ENCODE measurements around the gene AGPAT4. TPM values are rescaled to one million over a fixed set of nuclear protein-coding genes. Genes with fewer than 3 reads are reported as not detected.

Gene AGPAT4
- total RNA-seq, 1 experiment from 2014 or later, result 0.07 TPM

DNA sequence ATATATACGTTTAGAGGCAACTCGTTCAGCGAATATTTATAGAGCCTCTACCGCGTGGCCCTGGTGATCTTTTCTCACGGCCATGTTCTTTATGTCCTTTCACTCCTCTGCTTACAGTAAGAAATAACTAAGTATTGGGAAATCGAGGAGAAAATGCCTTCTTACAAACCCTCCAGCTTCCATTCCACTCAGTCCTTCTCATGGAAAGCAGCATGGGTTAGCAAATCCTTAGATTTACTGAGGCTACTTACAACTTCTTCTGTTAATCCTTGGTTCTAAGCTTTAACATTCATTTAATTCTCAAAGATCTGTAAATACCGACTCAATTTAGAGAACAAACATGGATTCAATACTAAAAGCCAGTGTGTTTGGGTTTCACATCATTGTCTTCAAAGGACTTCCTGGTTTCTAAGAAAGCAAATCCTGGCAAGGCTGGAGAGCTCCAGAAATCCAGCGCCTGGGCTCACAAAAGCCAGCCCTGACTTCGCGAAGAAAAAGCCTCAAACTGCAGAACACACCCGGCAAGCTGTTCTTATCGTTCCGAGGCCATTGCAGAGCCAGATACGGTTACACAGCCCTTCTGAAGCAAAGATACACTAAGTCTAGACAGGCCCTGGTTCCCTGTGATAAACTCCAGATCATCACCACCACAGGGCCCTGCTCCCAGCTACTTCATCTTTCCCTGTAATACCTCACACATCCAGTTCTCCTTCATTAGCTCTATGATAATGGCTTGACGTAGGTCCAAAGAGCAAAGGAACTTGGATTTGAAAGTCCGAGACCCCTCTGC lies 19.2 kb downstream of the AGPAT4 start:
- no peaks in the 10 kb centered on the region for H3K36me3 ChIP-seq (ENCODE audit: low read depth)
- no peak overlapping the region for H3K4me2 ChIP-seq
- no TSS peak for BruUV-seq (replicated peaks)
- H3K27me3 ChIP-seq (ENCODE audit: insufficient read depth, low read depth), result peaks cover 41% of the 10 kb centered on the region
- no peaks in the 10 kb centered on the region for H3K4me1 ChIP-seq (replicated peaks; ENCODE audit: insufficient read depth)
- TF ChIP-seq EZH2 (IDR thresholded peaks at IDR 0.05; ENCODE audit: low read depth), result no peak
- TF ChIP-seq, protein P1, sequence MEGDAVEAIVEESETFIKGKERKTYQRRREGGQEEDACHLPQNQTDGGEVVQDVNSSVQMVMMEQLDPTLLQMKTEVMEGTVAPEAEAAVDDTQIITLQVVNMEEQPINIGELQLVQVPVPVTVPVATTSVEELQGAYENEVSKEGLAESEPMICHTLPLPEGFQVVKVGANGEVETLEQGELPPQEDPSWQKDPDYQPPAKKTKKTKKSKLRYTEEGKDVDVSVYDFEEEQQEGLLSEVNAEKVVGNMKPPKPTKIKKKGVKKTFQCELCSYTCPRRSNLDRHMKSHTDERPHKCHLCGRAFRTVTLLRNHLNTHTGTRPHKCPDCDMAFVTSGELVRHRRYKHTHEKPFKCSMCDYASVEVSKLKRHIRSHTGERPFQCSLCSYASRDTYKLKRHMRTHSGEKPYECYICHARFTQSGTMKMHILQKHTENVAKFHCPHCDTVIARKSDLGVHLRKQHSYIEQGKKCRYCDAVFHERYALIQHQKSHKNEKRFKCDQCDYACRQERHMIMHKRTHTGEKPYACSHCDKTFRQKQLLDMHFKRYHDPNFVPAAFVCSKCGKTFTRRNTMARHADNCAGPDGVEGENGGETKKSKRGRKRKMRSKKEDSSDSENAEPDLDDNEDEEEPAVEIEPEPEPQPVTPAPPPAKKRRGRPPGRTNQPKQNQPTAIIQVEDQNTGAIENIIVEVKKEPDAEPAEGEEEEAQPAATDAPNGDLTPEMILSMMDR (conservative IDR thresholded peaks at IDR 0.05), result no peak
- no peak overlapping the region for H3K4me3 ChIP-seq
- H3K9me3 ChIP-seq (ENCODE audit: insufficient read depth, low read depth), result no peaks in the 10 kb centered on the region
- H4K20me1 ChIP-seq (ENCODE audit: insufficient read depth), result no peaks in the 10 kb centered on the region
- H2AFZ ChIP-seq, result no peak overlapping the region
- intact Hi-C loops (cut with micrococcal nuclease; ENCODE audit: unreplicated experiment), result no loop called here
- no peaks in the 10 kb centered on the region for H3F3A ChIP-seq (ENCODE audit: insufficient read depth, low read depth)
- no peak overlapping the region for H3K27ac ChIP-seq
- ChIA-PET POLR2A (ENCODE audit: unreplicated experiment) (no interaction called here), CTCF (no interaction called here)
- no peaks in the 10 kb centered on the region for H3K79me2 ChIP-seq (ENCODE audit: low read depth)
- no peaks in the 10 kb centered on the region for H3K9me2 ChIP-seq (ENCODE audit: insufficient read depth)
- DNase-seq, result no peak

DNA sequence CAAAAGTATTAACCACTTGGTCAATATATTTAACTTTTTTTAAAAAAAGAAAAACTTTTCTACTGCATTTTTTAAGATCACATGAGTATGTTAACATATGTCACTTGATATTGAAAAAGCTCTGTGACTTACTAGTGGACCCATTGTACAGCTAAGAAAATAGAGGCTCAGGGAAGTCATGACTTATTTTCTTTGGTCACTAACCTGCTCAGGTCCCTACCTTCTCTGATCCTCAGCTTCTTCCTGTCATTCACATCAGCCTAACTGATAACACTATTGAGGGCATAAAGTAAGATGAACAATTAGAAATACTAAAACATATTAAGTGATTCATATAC lies 19.8 kb downstream of the AGPAT4 start:
- no peaks in the 10 kb centered on the region for H3K36me3 ChIP-seq (ENCODE audit: low read depth)
- no peaks in the 10 kb centered on the region for H3K4me1 ChIP-seq (replicated peaks; ENCODE audit: insufficient read depth)
- H3K9me3 ChIP-seq (ENCODE audit: insufficient read depth, low read depth), result no peaks in the 10 kb centered on the region
- no peak overlapping the region for H3K4me3 ChIP-seq
- DNase-seq, result no peak
- H3K27me3 ChIP-seq (ENCODE audit: insufficient read depth, low read depth), result peaks cover 35% of the 10 kb centered on the region
- BruUV-seq (replicated peaks), result no TSS peak
- no peak for TF ChIP-seq EZH2 (IDR thresholded peaks at IDR 0.05; ENCODE audit: low read depth)
- TF ChIP-seq, protein P1 (conservative IDR thresholded peaks at IDR 0.05), result no peak
- H3K9me2 ChIP-seq (ENCODE audit: insufficient read depth), result no peaks in the 10 kb centered on the region
- POLR2A ChIA-PET (ENCODE audit: unreplicated experiment), result no interaction called here
- H2AFZ ChIP-seq, result no peak overlapping the region
- intact Hi-C loops (cut with micrococcal nuclease; ENCODE audit: unreplicated experiment), result no loop called here
- no peaks in the 10 kb centered on the region for H3F3A ChIP-seq (ENCODE audit: insufficient read depth, low read depth)
- H3K79me2 ChIP-seq (ENCODE audit: low read depth), result no peaks in the 10 kb centered on the region
- CTCF ChIA-PET, result no interaction called here
- H3K27ac ChIP-seq, result no peak overlapping the region
- no peak overlapping the region for H3K4me2 ChIP-seq
- no peaks in the 10 kb centered on the region for H4K20me1 ChIP-seq (ENCODE audit: insufficient read depth)

DNA sequence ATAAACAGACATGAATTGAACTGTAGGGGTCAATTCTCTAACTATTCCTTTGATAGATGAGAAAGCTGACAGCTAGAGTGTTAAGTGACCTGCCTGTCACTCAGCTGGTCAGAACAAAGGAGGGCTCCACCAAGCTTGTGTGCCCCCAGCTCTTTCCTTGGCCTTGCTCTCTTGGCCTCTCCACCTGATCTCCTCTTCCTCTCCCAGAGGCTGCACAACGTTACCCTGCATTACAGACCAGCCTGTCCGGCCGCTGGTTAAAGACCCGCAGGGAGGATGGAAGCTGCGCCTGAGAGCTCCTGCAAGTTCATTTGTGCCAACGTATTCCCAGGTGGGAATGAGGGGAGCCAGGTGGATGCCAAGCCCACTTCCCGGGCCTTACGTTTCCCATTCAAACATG lies 22.5 kb downstream of the AGPAT4 start:
- Histone ChIP-seq H3K4me2 (no peak overlapping the region), H3K4me3 (no peak overlapping the region), H3F3A (ENCODE audit: insufficient read depth, low read depth) (no peaks in the 10 kb centered on the region), H3K36me3 (ENCODE audit: low read depth) (no peaks in the 10 kb centered on the region), H3K27ac (no peak overlapping the region), H2AFZ (no peak overlapping the region), H3K4me1 (replicated peaks; ENCODE audit: insufficient read depth) (no peaks in the 10 kb centered on the region), H4K20me1 (ENCODE audit: insufficient read depth) (no peaks in the 10 kb centered on the region), H3K27me3 (ENCODE audit: insufficient read depth, low read depth) (peaks cover 31% of the 10 kb centered on the region; the same call in 1 of the 2 replicates), H3K9me3 (ENCODE audit: insufficient read depth, low read depth) (no peaks in the 10 kb centered on the region), H3K9me2 (ENCODE audit: insufficient read depth) (no peaks in the 10 kb centered on the region), H3K79me2 (ENCODE audit: low read depth) (no peaks in the 10 kb centered on the region)
- intact Hi-C loops (cut with micrococcal nuclease; ENCODE audit: unreplicated experiment), result no loop called here
- ChIA-PET CTCF (no interaction called here), POLR2A (ENCODE audit: unreplicated experiment) (no interaction called here)
- no TSS peak for BruUV-seq (replicated peaks)
- no peak for DNase-seq
- no peak for TF ChIP-seq EZH2 (IDR thresholded peaks at IDR 0.05; ENCODE audit: low read depth)
- TF ChIP-seq, protein P1 (conservative IDR thresholded peaks at IDR 0.05), result no peak
